GM23338 (cell line): ENCODE results near the gene NUDT15. TPM values are rescaled to one million over a fixed set of nuclear protein-coding genes. Genes with fewer than 3 reads are reported as not detected.
"Not testable (repeated sequence)": the region's sequence is repeated elsewhere in the genome, so short reads cannot be mapped to it uniquely, and the experiment has no call there.

Experiments
- ATAC-seq: fragments of 200-7000 bp; cut with Tn5 transposase; 3 replicates; pipeline ENCODE4 v1.9.1; 2020
- DNase-seq: peaks from one replicate; pipeline ENCODE4 v3.0.0-alpha.2; 2015; ENCODE audit warnings: low spot score
- H2AFZ ChIP-seq: fragments of 200-600 bp; sonication (generic); 2 replicates; pipeline ENCODE4 v1.8.0; 2016; ENCODE audit warnings: antibody characterized with exemption, mild to moderate bottlenecking, moderate library complexity
- H3F3A ChIP-seq: fragments of 200-600 bp; sonication (generic); replicated peaks from 2 replicates; pipeline ENCODE4 v1.8.0; 2017; ENCODE audit warnings: antibody characterized with exemption, mixed run types, low read depth
- H3K27ac ChIP-seq: fragments of 200-600 bp; sonication (generic); 2 replicates; pipeline ENCODE4 v1.6.1; 2016; ENCODE audit warnings: low read depth
- H3K27me3 ChIP-seq: fragments of 200-600 bp; sonication (generic); 2 replicates; pipeline ENCODE4 v1.8.0; 2016; ENCODE audit warnings: mild to moderate bottlenecking, mixed run types, moderate library complexity; ENCODE audit not compliant: insufficient read depth
- H3K36me3 ChIP-seq: fragments of 200-600 bp; sonication (generic); 2 replicates; pipeline ENCODE4 v1.8.0; 2016; ENCODE audit warnings: mild to moderate bottlenecking; ENCODE audit not compliant: insufficient read depth
- H3K4me1 ChIP-seq: fragments of 200-600 bp; sonication (generic); 2 replicates; pipeline ENCODE4 v1.8.0; 2016; ENCODE audit warnings: mild to moderate bottlenecking, moderate library complexity; ENCODE audit not compliant: insufficient read depth
- H3K4me2 ChIP-seq: fragments of 200-600 bp; sonication (generic); 2 replicates; pipeline ENCODE4 v1.7.1; 2017; ENCODE audit warnings: mixed run types
- H3K4me3 ChIP-seq: fragments of 200-600 bp; sonication (generic); 2 replicates; pipeline ENCODE4 v1.6.1; 2016; ENCODE audit warnings: mixed run types
- H3K79me2 ChIP-seq: fragments of 200-600 bp; sonication (generic); replicated peaks from 2 replicates; pipeline ENCODE4 v1.8.0; 2017; ENCODE audit warnings: mild to moderate bottlenecking; ENCODE audit not compliant: insufficient read depth
- H3K9me2 ChIP-seq: fragments of 200-600 bp; sonication (generic); 2 replicates; pipeline ENCODE4 v1.8.0; 2017; ENCODE audit not compliant: insufficient read depth
- H4K20me1 ChIP-seq: fragments of 200-600 bp; sonication (generic); replicated peaks from 2 replicates; pipeline ENCODE4 v1.8.0; 2017; ENCODE audit warnings: mild to moderate bottlenecking; ENCODE audit not compliant: insufficient read depth
- H3K27ac Mint-ChIP-seq: 2 replicates; pipeline ENCODE4 v1.8.0; 2020; ENCODE audit warnings: inconsistent platforms, mild to moderate bottlenecking, moderate library complexity, mixed read lengths
- H3K27me3 Mint-ChIP-seq: 3 replicates; pipeline ENCODE4 v1.8.0; 2022; ENCODE audit warnings: low read depth, mild to moderate bottlenecking, moderate library complexity, mixed read lengths, inconsistent platforms; ENCODE audit not compliant: insufficient read depth, poor library complexity
- H3K36me3 Mint-ChIP-seq: 3 replicates; pipeline ENCODE4 v1.8.0; 2021; ENCODE audit warnings: low read depth, mild to moderate bottlenecking, inconsistent platforms, moderate library complexity, mixed read lengths
- H3K4me1 Mint-ChIP-seq: 3 replicates; pipeline ENCODE4 v1.8.0; 2020; ENCODE audit warnings: mild to moderate bottlenecking, inconsistent platforms, mixed read lengths
- H3K4me3 Mint-ChIP-seq: 3 replicates; pipeline ENCODE4 v1.8.0; 2021; ENCODE audit warnings: moderate library complexity, mild to moderate bottlenecking, inconsistent platforms, mixed read lengths
- H3K9me3 Mint-ChIP-seq: 3 replicates; pipeline ENCODE4 v1.8.0; 2020; ENCODE audit warnings: moderate library complexity, mild to moderate bottlenecking, inconsistent platforms, mixed read lengths
- ETS1 ChIP-seq: IDR thresholded peaks from 2 replicates; pipeline ENCODE4 v1.6.1; 2016; ENCODE audit warnings: antibody characterized with exemption
- EZH2 ChIP-seq: fragments of 200-600 bp; sonication (generic); IDR thresholded peaks from one replicate; pipeline ENCODE4 v1.8.0; 2017; ENCODE audit warnings: antibody characterized with exemption, mild to moderate bottlenecking, low read depth; ENCODE audit not compliant: unreplicated experiment
- NANOG ChIP-seq: IDR thresholded peaks from 2 replicates; pipeline ENCODE4 v1.6.1; 2016; ENCODE audit warnings: antibody characterized with exemption, borderline replicate concordance
- ZNF114 ChIP-seq: fragments of 250-450 bp; sonication (Bioruptor Pico); IDR thresholded peaks from 2 replicates; pipeline ENCODE4 v1.5.0; 2020; ENCODE audit warnings: mild to moderate bottlenecking, moderate library complexity
- ZNF462 ChIP-seq: fragments of 250-450 bp; sonication (Bioruptor Pico); IDR thresholded peaks from 2 replicates; pipeline ENCODE4 v1.5.0; 2020; ENCODE audit warnings: mild to moderate bottlenecking, moderate library complexity
- polyA plus RNA-seq: library from polyadenylated mRNA; unstranded; fragments of >200 nt; fragmentation: Nextera tagmentation; extraction: Ambion mirVana; gene quantifications from 2 replicates; pipeline ENCODE4 v1.2.1, GENCODE V29; 2016
- total RNA-seq: library from RNA; depleted of rRNA; stranded (reverse); fragments of >200 nt; shearing (Covaris generic); gene quantifications from 2 replicates; pipeline ENCODE4 v1.2.3, GENCODE V29; 2014

The NUDT15 gene
- total and polyA plus RNA-seq, 2 experiments from 2014 or later: 59.3 TPM

GRCh38 chr13:48055712-48056111 lies 18.2 kb downstream of the NUDT15 start (continued):
- TF ChIP-seq ZNF462 (CRISPR knock-in tag) (no peak), ETS1 (no peak), ZNF114 (CRISPR knock-in tag) (no peak), NANOG (no peak), EZH2 (no peak)

GRCh38 chr13:48058536-48058935 lies 21.0 kb downstream of the NUDT15 start:
- not testable (repeated sequence) for H3K4me1 Mint-ChIP-seq, H3K4me3 ChIP-seq, H3K27me3 Mint-ChIP-seq, H3K4me3 Mint-ChIP-seq, H3K27ac ChIP-seq, DNase-seq, H4K20me1 ChIP-seq, H3K4me1 ChIP-seq, H3K27ac Mint-ChIP-seq, H3F3A ChIP-seq, H3K36me3 ChIP-seq, H2AFZ ChIP-seq, H3K27me3 ChIP-seq, ATAC-seq, H3K4me2 ChIP-seq, H3K79me2 ChIP-seq, H3K9me2 ChIP-seq
- Mint-ChIP-seq H3K9me3 (peaks cover 62% of the 10 kb centered on the region), H3K36me3 (peaks cover 82% of the 10 kb centered on the region)

GRCh38 chr13:48059951-48060350 lies 22.4 kb downstream of the NUDT15 start:
- H3K4me2 ChIP-seq, H3K79me2 ChIP-seq, ATAC-seq, DNase-seq, H2AFZ ChIP-seq, H3F3A ChIP-seq, H3K36me3 ChIP-seq, H3K27ac Mint-ChIP-seq, H3K27ac ChIP-seq, H3K4me3 Mint-ChIP-seq, H3K4me3 ChIP-seq, H3K4me1 Mint-ChIP-seq, H3K9me2 ChIP-seq, H3K4me1 ChIP-seq, H3K27me3 ChIP-seq, H4K20me1 ChIP-seq, H3K27me3 Mint-ChIP-seq: not testable (repeated sequence)
- H3K36me3 Mint-ChIP-seq: peaks cover 97% of the 10 kb centered on the region
- H3K9me3 Mint-ChIP-seq: peaks cover 63% of the 10 kb centered on the region
